ENCODE measurements around the gene TSC22D1.
"Not testable (repeated sequence)": the region's sequence is repeated elsewhere in the genome, so short reads cannot be mapped to it uniquely, and the experiment has no call there.

Gene TSC22D1

GRCh38 chr13:44566601-44567000 lies 9.5 kb downstream of the TSC22D1 start:
- no peak for FAIRE-seq

GRCh38 chr13:44565881-44566280 lies 10.2 kb downstream of the TSC22D1 start:
- FAIRE-seq, result no peak

GRCh38 chr13:44564936-44565335 lies 11.2 kb downstream of the TSC22D1 start:
- FAIRE-seq, result no peak

- FAIRE-seq, result not testable (repeated sequence)
Measured at GRCh38 chr13:44562853-44563252, 13.3 kb downstream of the TSC22D1 start.

GRCh38 chr13:44561351-44561750 lies 14.8 kb downstream of the TSC22D1 start:
- FAIRE-seq, result no peak

- no peak for FAIRE-seq
Measured at GRCh38 chr13:44557986-44558385, 18.1 kb downstream of the TSC22D1 start.

GRCh38 chr13:44555207-44555606 lies 20.9 kb downstream of the TSC22D1 start:
- no peak for FAIRE-seq

GRCh38 chr13:44549476-44549875 lies 26.7 kb downstream of the TSC22D1 start:
- no peak for FAIRE-seq

- FAIRE-seq, result no peak
Measured at GRCh38 chr13:44546164-44546563, 30.0 kb downstream of the TSC22D1 start.

GRCh38 chr13:44543369-44543768 lies 32.8 kb downstream of the TSC22D1 start:
- no peak for FAIRE-seq

GRCh38 chr13:44542361-44542760 lies 33.8 kb downstream of the TSC22D1 start:
- no peak for FAIRE-seq

GRCh38 chr13:44541601-44542000 lies 34.5 kb downstream of the TSC22D1 start:
- FAIRE-seq, result no peak

- no peak for FAIRE-seq
Measured at GRCh38 chr13:44540761-44541434, 35.2 kb downstream of the TSC22D1 start.

- FAIRE-seq, result no peak
Measured at GRCh38 chr13:44537248-44537647, 38.9 kb downstream of the TSC22D1 start.

GRCh38 chr13:44523146-44524015 lies 52.7 kb downstream of the TSC22D1 start:
- FAIRE-seq, result no peak

- FAIRE-seq, result no peak
Measured at GRCh38 chr13:44519642-44520041, 56.5 kb downstream of the TSC22D1 start.

GRCh38 chr13:44516771-44517170 lies 59.4 kb downstream of the TSC22D1 start:
- FAIRE-seq, result no peak

- no peak for FAIRE-seq
Measured at GRCh38 chr13:44514278-44514677, 61.9 kb downstream of the TSC22D1 start.

- FAIRE-seq, result not testable (repeated sequence)
Measured at GRCh38 chr13:44509853-44510252, 66.3 kb downstream of the TSC22D1 start.

- no peak for FAIRE-seq
Measured at GRCh38 chr13:44508562-44509077, 67.5 kb downstream of the TSC22D1 start.

- no peak for FAIRE-seq
Measured at GRCh38 chr13:44507639-44508038, 68.5 kb downstream of the TSC22D1 start.

GRCh38 chr13:44506719-44507118 lies 69.4 kb downstream of the TSC22D1 start:
- no peak for FAIRE-seq

GRCh38 chr13:44506251-44506650 lies 69.9 kb downstream of the TSC22D1 start:
- FAIRE-seq, result no peak

- no peak for FAIRE-seq
Measured at GRCh38 chr13:44504116-44504515, 72.0 kb downstream of the TSC22D1 start.

Data from A204.1 (cell line).